AG04449 (cell line): ENCODE results near the gene HOXA11.

ENCODE experiments used
- CTCF ChIA-PET: fragments of 350-600 bp; formaldehyde crosslinking; extraction: SDS; loops from one replicate; lab custom pipeline; 2021; ENCODE audit warnings: antibody characterized with exemption; lab: Yijun Ruan, JAX
- POLR2A ChIA-PET: fragments of 400-600, 350-600 bp; formaldehyde crosslinking; extraction: SDS; loops from one replicate; lab custom pipeline; 2020; ENCODE audit warnings: antibody characterized with exemption, inconsistent platforms; lab: Yijun Ruan, JAX
- DNase-seq: peaks from one replicate; pipeline ENCODE4 v3.0.0-alpha.2; 2010; ENCODE audit warnings: low read depth, low spot score
- H3K4me3 ChIP-seq: 2 replicates; pipeline ENCODE4 v1.5.1; 2011; ENCODE audit warnings: low read depth, mild to moderate bottlenecking, control low read depth, low read length
- CTCF ChIP-seq: IDR thresholded peaks from one replicate; pipeline ENCODE4 v1.5.1; 2011; ENCODE audit warnings: mild to moderate bottlenecking, moderate library complexity, low read length, control low read depth, inconsistent platforms; ENCODE audit not compliant: insufficient read depth; ENCODE audit errors: missing control alignments

Gene HOXA11

GRCh38 chr7:27143023-27143949 lies 41.7 kb downstream of the HOXA11 start, which contains the start of gene HOXA5:
Gene HOXA5, minus strand, starts transcription at chr7:27143681. Its CDS starts 74 bp downstream, at chr7:27143607.
- ChIA-PET POLR2A (no interaction called here), CTCF (interaction anchor here (0.6 to 6.6 kb wide), 21 partner anchors 7 to 773 kb away, joined by 3 to 71 read pairs (median 3); partner anchors contain the start of genes HOXA3, HOXA4 and HOXA7)
- H3K4me3 ChIP-seq = peak within 1 kb of the TSS; percentile 48
- peak; percentile 59 for TF ChIP-seq CTCF
- no peak for DNase-seq

- ChIA-PET CTCF (interaction anchor here (1.1 to 6.6 kb wide), 7 partner anchors 8 to 461 kb away, joined by 3 to 71 read pairs (median 19); partner anchors contain the start of genes HOXA3, HOXA4 and HOXA7), POLR2A (no interaction called here)
- DNase-seq = no peak
These were observed 42.4 kb downstream of the HOXA11 start for GRCh38 chr7:27142580-27143022.

GRCh38 chr7:27141923-27142579 lies 43.0 kb downstream of the HOXA11 start:
- CTCF ChIA-PET = interaction anchor here (1.2 to 6.6 kb wide), 7 partner anchors 8 to 461 kb away, joined by 3 to 71 read pairs (median 19); partner anchors contain the start of genes HOXA4 and HOXA7
- TF ChIP-seq CTCF = no peak
- DNase-seq = no peak
- H3K4me3 ChIP-seq = peak overlapping the region; percentile 48; the same call in 1 of the 2 replicates
- POLR2A ChIA-PET = no interaction called here

More at GRCh38 chr7:27142580-27143022, 42.4 kb downstream of the HOXA11 start:
- no peak for TF ChIP-seq CTCF
- H3K4me3 ChIP-seq = peak overlapping the region; percentile 48

- CTCF ChIA-PET = interaction anchor here (1.2 to 6.6 kb wide), 7 partner anchors 9 to 460 kb away, joined by 3 to 71 read pairs (median 19); partner anchors contain the start of genes HOXA4 and HOXA7
- DNase-seq = no peak
- no peak for TF ChIP-seq CTCF
- no peak overlapping the region for H3K4me3 ChIP-seq
- POLR2A ChIA-PET = no interaction called here
These were observed 43.7 kb downstream of the HOXA11 start for GRCh38 chr7:27141137-27141922.

GRCh38 chr7:27140126-27140857 lies 44.7 kb downstream of the HOXA11 start:
- no peak overlapping the region for H3K4me3 ChIP-seq
- POLR2A ChIA-PET = no interaction called here
- TF ChIP-seq CTCF = no peak
- DNase-seq = no peak
- CTCF ChIA-PET = interaction anchor here (1.3 to 6.6 kb wide), 6 partner anchors 9 to 459 kb away, joined by 5 to 71 read pairs (median 28); partner anchors contain the start of genes HOXA4 and HOXA7
